ENCODE results near the gene EXTL1. TPM values are rescaled to one million over a fixed set of nuclear protein-coding genes. Genes with fewer than 3 reads are reported as not detected.

The EXTL1 gene
- total RNA-seq, 1 donor, result 0.18 TPM

- H3K4me3 ChIP-seq (ENCODE audit: low read depth, low read length), result no peak overlapping the region
- TF ChIP-seq, protein P1, sequence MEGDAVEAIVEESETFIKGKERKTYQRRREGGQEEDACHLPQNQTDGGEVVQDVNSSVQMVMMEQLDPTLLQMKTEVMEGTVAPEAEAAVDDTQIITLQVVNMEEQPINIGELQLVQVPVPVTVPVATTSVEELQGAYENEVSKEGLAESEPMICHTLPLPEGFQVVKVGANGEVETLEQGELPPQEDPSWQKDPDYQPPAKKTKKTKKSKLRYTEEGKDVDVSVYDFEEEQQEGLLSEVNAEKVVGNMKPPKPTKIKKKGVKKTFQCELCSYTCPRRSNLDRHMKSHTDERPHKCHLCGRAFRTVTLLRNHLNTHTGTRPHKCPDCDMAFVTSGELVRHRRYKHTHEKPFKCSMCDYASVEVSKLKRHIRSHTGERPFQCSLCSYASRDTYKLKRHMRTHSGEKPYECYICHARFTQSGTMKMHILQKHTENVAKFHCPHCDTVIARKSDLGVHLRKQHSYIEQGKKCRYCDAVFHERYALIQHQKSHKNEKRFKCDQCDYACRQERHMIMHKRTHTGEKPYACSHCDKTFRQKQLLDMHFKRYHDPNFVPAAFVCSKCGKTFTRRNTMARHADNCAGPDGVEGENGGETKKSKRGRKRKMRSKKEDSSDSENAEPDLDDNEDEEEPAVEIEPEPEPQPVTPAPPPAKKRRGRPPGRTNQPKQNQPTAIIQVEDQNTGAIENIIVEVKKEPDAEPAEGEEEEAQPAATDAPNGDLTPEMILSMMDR (IDR thresholded peaks at IDR 0.05; ENCODE audit: insufficient read depth, low read length), result no peak
- no peak for DNase-seq (ENCODE audit: low read depth)
Observed at GRCh38 chr1:26041401-26041800, 19.8 kb downstream of the EXTL1 start.

- no peak overlapping the region for H3K4me3 ChIP-seq (ENCODE audit: low read depth, low read length)
- TF ChIP-seq, protein P1 (IDR thresholded peaks at IDR 0.05; ENCODE audit: insufficient read depth, low read length), result no peak
- DNase-seq (ENCODE audit: low read depth), result no peak
Observed at GRCh38 chr1:26041978-26042377, 20.4 kb downstream of the EXTL1 start.

DNA sequence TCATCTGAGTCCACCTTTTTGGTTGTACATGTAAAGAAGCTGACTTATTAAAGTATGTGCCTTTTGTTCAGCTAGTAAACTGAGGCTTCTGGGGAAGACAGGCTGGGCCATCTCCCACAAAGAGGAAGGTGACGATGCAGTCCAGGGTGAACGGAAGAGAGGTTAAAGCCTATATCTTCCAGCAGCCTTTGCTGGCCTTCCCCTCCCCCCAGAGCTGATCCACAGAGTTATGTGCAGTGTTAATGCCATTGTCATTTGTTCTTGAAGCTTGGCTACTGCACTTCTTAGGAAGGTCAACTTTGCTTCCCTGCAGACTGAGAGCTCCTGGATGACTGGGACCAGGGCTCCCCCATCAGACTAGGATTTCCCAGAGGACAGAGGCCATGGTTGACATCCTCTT, 22.2 kb downstream of the EXTL1 start:
- no peak overlapping the region for H3K4me3 ChIP-seq (ENCODE audit: low read depth, low read length)
- TF ChIP-seq, protein P1 (IDR thresholded peaks at IDR 0.05; ENCODE audit: insufficient read depth, low read length), result no peak
- no peak for DNase-seq (ENCODE audit: low read depth)

DNA sequence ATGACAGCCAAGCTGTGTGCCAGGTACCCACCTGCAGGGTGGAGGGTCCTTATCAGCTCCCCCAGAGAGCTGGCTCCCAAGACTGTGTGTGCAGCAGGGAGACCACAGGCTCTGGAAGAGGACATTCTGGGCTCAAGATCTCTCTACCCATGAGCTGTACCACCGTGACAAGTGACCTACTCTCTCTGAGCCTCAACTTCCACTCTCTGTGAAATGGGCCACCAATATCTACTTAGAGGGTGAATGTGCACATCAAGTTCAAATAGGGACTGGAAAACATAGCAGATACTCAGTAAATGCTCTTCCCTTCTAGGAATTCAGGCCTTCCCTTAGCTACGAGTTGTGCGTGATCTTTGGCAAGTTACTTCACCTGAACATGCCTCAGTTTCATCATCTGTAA, 22.8 kb downstream of the EXTL1 start:
- DNase-seq (ENCODE audit: low read depth), result no peak
- TF ChIP-seq, protein P1 (IDR thresholded peaks at IDR 0.05; ENCODE audit: insufficient read depth, low read length), result no peak
- H3K4me3 ChIP-seq (ENCODE audit: low read depth, low read length), result no peak overlapping the region

DNA sequence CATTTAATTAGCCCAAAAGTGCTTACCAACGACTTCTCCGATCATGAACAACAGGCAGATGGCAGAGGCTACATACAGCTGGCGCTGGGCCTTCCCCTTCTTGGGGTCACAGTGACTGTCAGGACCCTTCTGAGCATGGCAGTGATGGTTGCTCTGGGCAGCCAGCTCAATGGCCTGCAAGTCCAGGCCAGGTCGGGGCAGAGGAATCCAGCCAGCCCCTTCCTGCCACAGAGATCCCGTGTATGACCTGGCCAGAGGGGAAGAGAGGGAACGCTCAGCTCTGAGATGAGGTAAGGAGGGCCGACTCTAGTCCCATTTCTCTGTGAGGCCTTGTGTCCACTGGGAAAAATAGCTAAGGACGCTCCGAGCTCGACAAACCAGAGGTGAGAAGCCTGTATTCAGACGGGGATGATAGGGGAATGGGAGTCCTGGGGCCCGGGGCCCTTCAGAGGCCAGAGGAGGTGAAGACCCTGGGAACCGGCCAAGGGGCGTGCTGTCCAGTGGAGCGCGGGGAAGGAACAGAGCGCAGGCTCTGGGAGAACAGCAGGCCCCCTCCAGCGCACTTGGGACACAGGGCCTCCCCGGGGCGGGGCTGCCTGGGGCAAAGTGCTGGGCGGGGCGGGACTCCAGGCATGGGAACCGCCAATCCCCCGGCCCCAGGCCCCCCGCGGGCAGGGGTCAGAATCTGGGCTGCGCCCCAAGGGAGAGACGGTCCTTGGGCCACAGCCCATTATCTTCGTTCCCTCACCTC, 23.6 kb downstream of the EXTL1 start:
- TF ChIP-seq, protein P1 (IDR thresholded peaks at IDR 0.05; ENCODE audit: insufficient read depth, low read length), result no peak
- no peak overlapping the region for H3K4me3 ChIP-seq (ENCODE audit: low read depth, low read length)
- no peak for DNase-seq (ENCODE audit: low read depth)

DNA sequence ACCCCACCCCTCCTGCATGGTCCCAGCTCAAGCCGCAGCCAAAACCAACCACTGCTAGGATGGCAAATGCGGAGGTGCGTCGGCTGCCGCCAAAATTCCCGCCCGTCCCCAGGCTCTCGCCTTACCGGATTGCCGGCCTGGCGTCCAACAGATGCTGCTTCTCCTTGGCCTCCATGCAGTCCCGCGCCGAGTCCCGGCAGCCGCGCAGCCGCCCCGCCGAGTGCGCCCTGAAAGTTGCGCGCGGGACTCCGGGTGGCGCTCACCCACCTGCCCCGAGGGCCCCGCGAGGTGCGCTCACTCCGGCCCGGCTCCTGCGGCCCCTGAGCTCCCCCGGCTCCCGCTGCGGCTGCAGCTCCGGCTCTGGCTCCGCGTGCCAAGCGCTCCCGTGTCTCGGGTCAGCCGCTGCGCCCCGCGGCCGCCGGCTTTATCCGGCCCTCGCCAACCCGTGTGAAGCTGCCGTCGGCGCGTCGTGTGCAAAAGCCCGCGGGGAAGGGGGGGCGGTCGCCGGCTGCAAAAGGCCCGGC, 24.2 kb downstream of the EXTL1 start, which contains the start of gene SLC30A2:
Gene SLC30A2 (minus strand): TSS at position 397 of the 524 bp plus-strand sequence. CDS start 222 bp downstream, at position 175.
- no peak within 1 kb of the TSS for H3K4me3 ChIP-seq (ENCODE audit: low read depth, low read length)
- TF ChIP-seq, protein P1 (IDR thresholded peaks at IDR 0.05; ENCODE audit: insufficient read depth, low read length), result no peak
- no peak for DNase-seq (ENCODE audit: low read depth)
